SK-N-MC (cell line): ENCODE data around the gene SOX6.

Source experiments
- DNase-seq: peaks from one replicate; pipeline ENCODE4 v3.0.0-alpha.2; 2011; ENCODE audit warnings: low read depth, low spot score
- H3K27ac ChIP-seq: fragments of 200-600 bp; sonication (generic); 2 replicates; pipeline ENCODE4 v1.5.1; 2016; ENCODE audit warnings: mixed run types
- H3K36me3 ChIP-seq: fragments of 200-600 bp; sonication (generic); 2 replicates; pipeline ENCODE4 v1.6.1; 2017; ENCODE audit warnings: antibody characterized with exemption, low read length, mixed read lengths; ENCODE audit not compliant: insufficient read depth
- H3K4me3 ChIP-seq: fragments of 200-600 bp; sonication (generic); 2 replicates; pipeline ENCODE4 v1.5.1; 2016
- H3K9ac ChIP-seq: fragments of 200-600 bp; sonication (generic); 2 replicates; pipeline ENCODE4 v1.8.0; 2017; ENCODE audit warnings: mixed run types, mixed read lengths; ENCODE audit not compliant: insufficient read length
- H3K9me3 ChIP-seq: fragments of 200-600 bp; sonication (generic); 2 replicates; pipeline ENCODE4 v1.6.1; 2017; ENCODE audit warnings: low read depth, mild to moderate bottlenecking, antibody characterized with exemption, low read length, moderate library complexity, mixed read lengths
- EZH2 ChIP-seq: fragments of 200-600 bp; sonication (generic); IDR thresholded peaks from one replicate; pipeline ENCODE4 v1.6.1; 2017; ENCODE audit warnings: antibody characterized with exemption
- FOXP2 ChIP-seq: optimal IDR thresholded peaks from 2 replicates; pipeline ENCODE3; 2011; ENCODE audit warnings: mild to moderate bottlenecking, moderate library complexity; ENCODE audit not compliant: insufficient read depth; ENCODE audit errors: extremely low read length, control extremely low read depth
- POLR2AphosphoS5 ChIP-seq: IDR thresholded peaks from 2 replicates; pipeline ENCODE4 v1.6.1; 2012; ENCODE audit warnings: mild to moderate bottlenecking, low read depth, low read length, borderline replicate concordance

The SOX6 gene

GRCh38 chr11:16337421-16338213, 18.7 kb downstream of the SOX6 start:
- Histone ChIP-seq H3K9me3 (no peaks in the 10 kb centered on the region), H3K36me3 (peaks cover 77% of the 10 kb centered on the region), H3K27ac (peak overlapping the region; percentile 56), H3K4me3 (no peak overlapping the region), H3K9ac (no peak overlapping the region)
- TF ChIP-seq FOXP2 (no peak), EZH2 (no peak), POLR2AphosphoS5 (no peak; the same call in 1 of the 2 replicates)
- DNase-seq, result no peak

- H3K27ac ChIP-seq, result peak overlapping the region; percentile 56
- H3K9me3 ChIP-seq, result no peaks in the 10 kb centered on the region
- peaks cover 81% of the 10 kb centered on the region for H3K36me3 ChIP-seq
- DNase-seq, result no peak
- TF ChIP-seq FOXP2, result no peak
- no peak overlapping the region for H3K9ac ChIP-seq
- H3K4me3 ChIP-seq, result no peak overlapping the region
These were observed 19.6 kb downstream of the SOX6 start for GRCh38 chr11:16336721-16337120.

DNA sequence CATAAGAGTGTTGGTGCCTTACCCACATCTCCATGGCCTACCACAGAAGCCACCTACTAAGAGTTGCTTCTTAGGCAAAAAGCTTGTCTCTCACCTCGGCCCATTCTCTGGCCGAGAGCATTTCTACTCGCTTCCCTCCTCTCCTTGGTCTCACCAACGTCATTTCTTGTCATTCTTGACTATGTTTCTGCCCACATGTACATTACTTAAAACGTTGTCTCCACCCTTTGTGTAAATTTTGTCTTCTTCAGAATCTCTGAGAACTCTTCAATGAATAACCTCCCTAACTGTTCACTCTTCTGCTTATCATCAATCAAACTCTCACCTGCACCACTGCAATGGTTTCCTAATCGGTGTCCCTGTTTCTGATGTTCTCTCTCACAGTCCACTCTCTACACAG, 20.1 kb downstream of the SOX6 start:
- no peak overlapping the region; the same call in 1 of the 2 replicates for H3K4me3 ChIP-seq
- TF ChIP-seq FOXP2 (no peak), EZH2 (no peak), POLR2AphosphoS5 (no peak)
- peaks cover 81% of the 10 kb centered on the region for H3K36me3 ChIP-seq
- H3K27ac ChIP-seq, result peak overlapping the region; percentile 56
- no peaks in the 10 kb centered on the region for H3K9me3 ChIP-seq
- no peak for DNase-seq
- H3K9ac ChIP-seq, result no peak overlapping the region

DNA sequence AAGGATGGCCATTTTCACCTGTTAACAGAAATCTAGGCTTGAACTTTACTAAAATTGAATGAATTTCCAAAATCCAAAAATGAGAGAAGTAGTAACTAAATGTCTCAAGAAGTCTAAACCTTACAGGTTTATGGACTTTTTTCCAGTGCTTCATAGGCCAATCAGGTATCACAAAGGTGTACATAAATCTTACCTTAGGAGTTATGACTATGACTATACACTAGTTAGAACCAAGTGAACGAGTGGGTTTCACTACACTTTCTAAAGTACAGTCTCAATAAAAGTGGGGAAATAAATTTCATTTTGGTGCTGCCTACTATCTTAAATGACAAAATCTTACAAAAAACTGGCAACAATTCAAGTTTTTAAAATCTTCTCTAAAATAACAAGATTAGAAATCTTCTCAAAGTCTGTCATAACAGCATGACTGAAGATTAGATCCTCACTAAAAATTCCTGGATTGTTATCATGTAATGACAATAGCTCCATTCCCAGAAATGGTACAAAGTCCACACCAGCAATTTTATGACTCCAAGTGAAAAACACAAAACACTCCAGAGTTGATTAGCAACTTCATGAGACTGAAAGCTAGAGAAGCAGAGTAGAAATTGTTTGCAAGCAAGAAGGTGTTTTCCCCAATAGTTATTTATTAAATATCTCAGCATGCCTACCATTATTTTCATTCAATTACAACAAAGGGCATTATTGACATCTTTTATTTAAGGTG, 20.9 kb downstream of the SOX6 start:
- no peak for DNase-seq
- H3K4me3 ChIP-seq, result peak overlapping the region; percentile 9; the same call in 1 of the 2 replicates
- H3K9ac ChIP-seq, result no peak overlapping the region
- peaks cover 81% of the 10 kb centered on the region for H3K36me3 ChIP-seq
- no peaks in the 10 kb centered on the region for H3K9me3 ChIP-seq
- peak overlapping the region; percentile 56 for H3K27ac ChIP-seq
- no peak for TF ChIP-seq POLR2AphosphoS5

DNA sequence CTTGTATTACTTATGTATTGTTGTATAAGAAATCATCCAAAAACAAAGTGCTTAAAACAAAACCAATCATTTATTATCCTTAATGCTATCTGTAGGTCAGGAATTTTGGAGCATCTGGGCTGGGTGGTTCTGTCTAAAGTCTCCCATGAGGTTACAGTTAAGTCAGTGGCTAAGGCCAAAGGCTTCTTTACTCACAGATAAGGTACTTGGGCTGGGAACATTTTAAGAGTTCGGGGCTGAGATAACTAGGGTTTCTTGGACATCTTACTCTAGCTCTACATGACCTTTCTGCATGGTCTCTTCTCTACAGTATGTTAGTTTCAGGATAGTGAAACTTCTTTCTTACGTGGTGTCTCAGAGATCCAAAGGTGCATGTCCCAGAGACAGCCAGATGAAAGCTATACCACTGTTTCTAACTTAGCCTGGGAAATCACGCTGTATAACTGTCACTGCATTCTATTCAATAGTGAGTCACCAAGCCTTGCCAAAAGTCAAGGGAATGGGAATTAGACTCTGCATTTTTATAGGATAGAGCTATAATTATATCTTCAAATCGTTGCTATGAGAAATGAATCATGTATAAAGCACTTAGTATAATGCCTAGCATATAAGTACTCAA, 29.6 kb downstream of the SOX6 start:
- Histone ChIP-seq H3K36me3 (peaks cover 90% of the 10 kb centered on the region), H3K9ac (no peak overlapping the region), H3K27ac (no peak overlapping the region), H3K9me3 (no peaks in the 10 kb centered on the region), H3K4me3 (no peak overlapping the region)
- no peak for DNase-seq
- TF ChIP-seq POLR2AphosphoS5, result no peak
- no peak for TF ChIP-seq EZH2
- no peak for TF ChIP-seq FOXP2

- TF ChIP-seq EZH2 (no peak), POLR2AphosphoS5 (no peak), FOXP2 (no peak)
- Histone ChIP-seq H3K9ac (no peak overlapping the region), H3K9me3 (no peaks in the 10 kb centered on the region)
These were observed 34.2 kb downstream of the SOX6 start for GRCh38 chr11:16322190-16322589.

DNA sequence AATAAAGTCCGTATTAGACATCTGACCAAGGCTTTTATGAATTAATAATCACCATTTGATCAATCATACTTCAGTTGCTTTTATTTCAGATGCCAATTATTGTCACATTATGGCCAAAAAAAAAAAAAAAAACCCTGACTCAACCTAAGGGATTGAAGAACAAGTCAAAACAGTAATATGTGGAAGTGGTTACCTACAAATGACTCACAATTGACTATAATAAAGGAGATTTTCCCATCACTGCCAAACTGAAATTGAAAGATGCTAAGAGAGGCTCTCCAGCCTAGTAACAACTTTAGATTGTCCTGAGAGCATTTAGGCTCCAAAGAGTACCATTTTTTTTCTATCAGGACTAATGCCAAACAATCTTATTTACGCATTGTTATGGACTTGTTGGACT, 35.2 kb downstream of the SOX6 start:
- TF ChIP-seq POLR2AphosphoS5 (no peak), EZH2 (no peak), FOXP2 (no peak)
- Histone ChIP-seq H3K9ac (no peak overlapping the region), H3K9me3 (no peaks in the 10 kb centered on the region), H3K4me3 (no peak overlapping the region), H3K36me3 (peaks cover 69% of the 10 kb centered on the region), H3K27ac (no peak overlapping the region)
- DNase-seq, result no peak

More at GRCh38 chr11:16322190-16322589, 34.2 kb downstream of the SOX6 start:
- Histone ChIP-seq H3K36me3 (peaks cover 71% of the 10 kb centered on the region), H3K27ac (no peak overlapping the region), H3K4me3 (no peak overlapping the region)
- no peak for DNase-seq

DNA sequence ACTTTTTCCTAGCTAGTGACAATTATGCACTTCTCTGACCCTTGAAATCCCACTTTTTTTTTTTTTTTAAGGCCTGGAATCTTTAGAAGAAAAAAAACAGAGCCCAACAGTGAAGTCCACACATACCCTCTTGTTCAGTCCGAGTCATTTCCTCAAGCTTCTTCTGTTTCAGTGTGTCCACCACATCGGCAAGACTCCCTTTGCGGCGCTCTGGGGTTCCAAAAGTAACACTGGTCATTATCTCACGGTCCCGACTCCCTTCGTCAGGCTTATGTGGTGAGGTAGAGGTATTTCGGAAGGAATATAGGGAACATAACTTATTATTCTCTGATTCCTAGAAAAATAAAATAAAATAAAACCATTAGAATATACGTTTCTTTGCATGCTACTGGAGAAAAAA, 38.0 kb downstream of the SOX6 start:
- no peaks in the 10 kb centered on the region for H3K9me3 ChIP-seq
- TF ChIP-seq POLR2AphosphoS5 (no peak), FOXP2 (no peak), EZH2 (no peak)
- peaks cover 56% of the 10 kb centered on the region for H3K36me3 ChIP-seq
- H3K4me3 ChIP-seq, result no peak overlapping the region
- H3K9ac ChIP-seq, result no peak overlapping the region
- H3K27ac ChIP-seq, result no peak overlapping the region
- DNase-seq, result no peak
